Esophagus squamous epithelium (tissue), 4 donors: ENCODE data around the gene ACTN2.

Experiments
- POLR2A ChIP-seq, 4 donors: fragments of 450-650 bp; IDR thresholded peaks; one replicate each; pipeline ENCODE4 v1.6.1; 2017; ENCODE audit warnings: antibody characterized with exemption in 4 of 4, mild to moderate bottlenecking in 4 of 4, moderate library complexity in 3 of 4
- TF ChIP-seq, protein P1 (sequence below), 6 experiments: fragments of 450-650 bp in 4 of 6; fragments of 200-600 bp in 2 of 6; sonication (generic) in 2 of 6; IDR thresholded peaks; one replicate each; pipeline ENCODE4 v1.5.1; 2016 to 2019; ENCODE audit warnings: antibody characterized with exemption in 6 of 6, mild to moderate bottlenecking in 4 of 6, moderate library complexity in 4 of 6

DNA sequence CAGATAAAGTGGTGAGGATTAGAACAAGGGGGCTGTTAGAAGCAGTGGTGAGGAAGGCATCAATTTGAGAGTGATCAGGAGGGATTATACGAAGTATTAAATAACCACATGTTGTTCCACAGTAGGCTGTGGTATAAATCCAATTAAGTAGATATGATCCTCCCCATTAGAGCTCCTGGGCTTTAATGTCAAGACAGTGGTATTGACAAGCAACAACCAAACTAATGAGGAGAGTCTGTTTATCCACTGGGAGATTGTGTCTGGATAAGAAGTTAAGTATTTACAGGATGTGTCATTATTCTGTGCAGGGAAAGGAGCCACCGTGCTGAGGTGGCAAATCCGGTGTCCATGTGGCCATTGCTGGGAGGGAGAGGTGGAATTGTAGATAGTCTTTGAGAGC is 5.8 kb downstream of the ACTN2 start:
- TF ChIP-seq, protein P1, sequence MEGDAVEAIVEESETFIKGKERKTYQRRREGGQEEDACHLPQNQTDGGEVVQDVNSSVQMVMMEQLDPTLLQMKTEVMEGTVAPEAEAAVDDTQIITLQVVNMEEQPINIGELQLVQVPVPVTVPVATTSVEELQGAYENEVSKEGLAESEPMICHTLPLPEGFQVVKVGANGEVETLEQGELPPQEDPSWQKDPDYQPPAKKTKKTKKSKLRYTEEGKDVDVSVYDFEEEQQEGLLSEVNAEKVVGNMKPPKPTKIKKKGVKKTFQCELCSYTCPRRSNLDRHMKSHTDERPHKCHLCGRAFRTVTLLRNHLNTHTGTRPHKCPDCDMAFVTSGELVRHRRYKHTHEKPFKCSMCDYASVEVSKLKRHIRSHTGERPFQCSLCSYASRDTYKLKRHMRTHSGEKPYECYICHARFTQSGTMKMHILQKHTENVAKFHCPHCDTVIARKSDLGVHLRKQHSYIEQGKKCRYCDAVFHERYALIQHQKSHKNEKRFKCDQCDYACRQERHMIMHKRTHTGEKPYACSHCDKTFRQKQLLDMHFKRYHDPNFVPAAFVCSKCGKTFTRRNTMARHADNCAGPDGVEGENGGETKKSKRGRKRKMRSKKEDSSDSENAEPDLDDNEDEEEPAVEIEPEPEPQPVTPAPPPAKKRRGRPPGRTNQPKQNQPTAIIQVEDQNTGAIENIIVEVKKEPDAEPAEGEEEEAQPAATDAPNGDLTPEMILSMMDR (IDR thresholded peaks at IDR 0.05) = no peak
- no peak for TF ChIP-seq POLR2A (IDR thresholded peaks at IDR 0.05)
